HUES48 (cell line): Measurements from ENCODE around the gene DLG2.

ENCODE experiments used
- H3K27ac ChIP-seq: one replicate; pipeline ENCODE4 v1.7.0; 2013; ENCODE audit warnings: low read depth, low read length, inconsistent platforms
- H3K27me3 ChIP-seq: 2 replicates; pipeline ENCODE4 v1.6.1; 2013; ENCODE audit warnings: mild to moderate bottlenecking, low read length; ENCODE audit not compliant: control insufficient read depth, insufficient read depth
- H3K36me3 ChIP-seq: 2 replicates; pipeline ENCODE4 v1.6.1; 2013; ENCODE audit warnings: low read length; ENCODE audit not compliant: control insufficient read depth, insufficient read depth
- H3K4me1 ChIP-seq: 2 replicates; pipeline ENCODE4 v1.6.1; 2013; ENCODE audit warnings: mild to moderate bottlenecking, low read length; ENCODE audit not compliant: control insufficient read depth, insufficient read depth
- H3K4me3 ChIP-seq: 2 replicates; pipeline ENCODE4 v1.5.1; 2013; ENCODE audit warnings: mild to moderate bottlenecking, low read depth, low read length
- H3K9ac ChIP-seq: 2 replicates; pipeline ENCODE4 v1.6.1; 2013; ENCODE audit warnings: mild to moderate bottlenecking, low read depth, low read length, moderate library complexity
- H3K9me3 ChIP-seq: 2 replicates; pipeline ENCODE4 v1.6.1; 2013; ENCODE audit warnings: low read length; ENCODE audit not compliant: control insufficient read depth, insufficient read depth

The DLG2 gene

DNA sequence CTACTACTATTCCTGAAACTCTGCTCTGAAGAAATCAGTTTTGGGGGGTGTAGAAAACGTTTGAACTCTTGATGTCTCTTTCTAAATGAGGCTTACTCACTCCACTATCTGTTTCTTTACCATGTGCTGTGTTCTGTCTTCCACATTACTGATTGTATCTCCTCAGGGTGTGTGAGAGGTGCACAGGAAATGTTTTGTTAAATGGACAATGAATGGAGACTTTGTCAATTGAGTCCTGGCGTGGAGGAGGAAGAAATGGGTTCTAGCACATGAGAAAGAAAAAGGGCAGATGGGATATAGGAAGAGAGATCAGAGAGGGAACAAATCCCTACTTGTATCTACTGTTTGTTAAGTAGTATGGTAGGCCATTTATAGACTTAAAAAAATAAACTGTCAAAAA lies 1763.9 kb downstream of the DLG2 start:
- Histone ChIP-seq H3K9me3 (0 out of 2 replicates have a peak, but pooled peaks cover 4% of the 10 kb centered on the region), H3K4me1 (no peaks in the 10 kb centered on the region), H3K27me3 (no peaks in the 10 kb centered on the region), H3K36me3 (no peaks in the 10 kb centered on the region), H3K9ac (no peak overlapping the region), H3K4me3 (no peak overlapping the region), H3K27ac (no peak overlapping the region)

DNA sequence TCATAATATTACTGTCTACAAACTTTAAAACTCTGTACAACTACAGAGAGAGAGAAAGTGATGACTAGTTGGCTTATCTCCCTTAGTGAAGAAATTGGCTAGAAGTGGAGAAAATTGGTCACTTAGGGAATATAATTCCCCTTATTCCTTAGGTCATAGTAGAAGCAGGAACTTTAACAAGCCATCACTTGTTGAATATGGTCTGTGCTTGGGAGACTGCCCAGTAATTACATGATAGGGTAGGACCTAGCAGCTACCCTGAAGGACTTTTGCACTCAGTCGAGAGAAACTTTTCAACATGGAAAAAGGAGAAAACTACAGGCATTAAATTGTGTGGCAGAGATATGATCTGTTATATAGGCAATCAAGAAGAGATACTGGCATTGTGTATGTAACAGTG lies 1764.5 kb downstream of the DLG2 start:
- H3K9me3 ChIP-seq, result 0 out of 2 replicates have a peak, but pooled peaks cover 4% of the 10 kb centered on the region
- no peaks in the 10 kb centered on the region for H3K27me3 ChIP-seq
- no peaks in the 10 kb centered on the region for H3K36me3 ChIP-seq
- H3K27ac ChIP-seq, result no peak overlapping the region
- H3K4me1 ChIP-seq, result no peaks in the 10 kb centered on the region
- H3K4me3 ChIP-seq, result no peak overlapping the region
- no peak overlapping the region for H3K9ac ChIP-seq

DNA sequence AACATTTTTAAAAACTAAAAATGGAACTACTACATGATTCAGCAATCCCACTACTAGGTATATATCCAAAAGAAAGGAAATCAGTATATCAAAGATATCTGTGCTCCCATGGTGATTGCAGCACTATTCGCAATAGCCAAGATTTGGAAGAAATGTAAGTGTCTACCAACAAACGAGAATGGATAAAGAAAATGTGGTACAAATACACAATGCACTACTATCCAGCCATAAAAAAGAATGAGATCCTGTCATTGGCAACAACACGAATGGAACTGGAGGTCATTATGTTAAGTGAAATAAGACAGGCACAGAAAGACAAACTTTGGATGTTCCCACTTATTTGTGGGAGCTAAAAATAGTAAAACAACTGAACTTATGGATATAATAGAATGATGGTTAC lies 1765.1 kb downstream of the DLG2 start:
- Histone ChIP-seq H3K27ac (no peak overlapping the region), H3K4me1 (no peaks in the 10 kb centered on the region), H3K4me3 (no peak overlapping the region), H3K27me3 (no peaks in the 10 kb centered on the region), H3K36me3 (no peaks in the 10 kb centered on the region), H3K9me3 (0 out of 2 replicates have a peak, but pooled peaks cover 4% of the 10 kb centered on the region), H3K9ac (no peak overlapping the region)

DNA sequence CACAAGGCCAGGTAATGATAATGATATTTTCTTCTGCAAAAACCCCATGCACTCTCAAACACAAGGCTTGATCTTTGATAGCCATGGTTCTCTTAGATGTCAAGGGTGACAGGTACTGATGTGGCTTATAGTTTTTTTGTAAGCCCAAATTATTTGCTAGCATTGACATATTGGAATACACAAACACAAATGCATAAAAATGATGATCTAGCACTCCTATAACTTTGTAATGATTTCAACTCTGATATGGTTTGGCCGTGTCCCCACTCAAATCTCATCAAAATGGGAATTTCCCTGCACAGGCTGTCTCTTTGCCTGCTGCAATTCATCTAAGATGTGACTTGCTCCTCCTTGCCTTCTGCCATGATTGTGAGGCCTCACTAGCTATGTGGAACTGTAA lies 1768.5 kb downstream of the DLG2 start:
- Histone ChIP-seq H3K4me3 (no peak overlapping the region), H3K36me3 (no peaks in the 10 kb centered on the region), H3K27ac (no peak overlapping the region), H3K9ac (no peak overlapping the region), H3K27me3 (no peaks in the 10 kb centered on the region), H3K9me3 (0 out of 2 replicates have a peak, but pooled peaks cover 4% of the 10 kb centered on the region), H3K4me1 (no peaks in the 10 kb centered on the region)

DNA sequence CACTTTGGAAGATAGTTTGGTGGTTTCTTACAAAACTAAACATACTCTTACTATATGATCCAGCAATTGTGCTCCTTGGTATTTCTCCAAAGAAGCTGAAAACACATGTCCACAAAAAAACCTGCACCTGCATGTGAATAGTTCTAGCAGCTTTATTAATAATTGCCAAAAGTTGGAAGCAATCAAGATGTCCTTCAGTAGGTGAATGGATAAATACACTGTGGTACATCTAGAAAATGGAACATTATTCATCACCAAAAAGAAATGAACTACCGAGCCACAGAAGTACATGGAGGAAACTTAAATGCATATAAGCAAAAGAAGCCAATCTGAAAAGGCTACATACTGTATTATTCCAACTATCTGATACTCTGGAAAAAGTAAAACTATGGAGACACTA lies 1771.9 kb downstream of the DLG2 start:
- no peaks in the 10 kb centered on the region for H3K27me3 ChIP-seq
- no peaks in the 10 kb centered on the region for H3K36me3 ChIP-seq
- 0 out of 2 replicates have a peak, but pooled peaks cover 4% of the 10 kb centered on the region for H3K9me3 ChIP-seq
- H3K27ac ChIP-seq, result no peak overlapping the region
- H3K9ac ChIP-seq, result no peak overlapping the region
- H3K4me3 ChIP-seq, result no peak overlapping the region
- no peaks in the 10 kb centered on the region for H3K4me1 ChIP-seq

DNA sequence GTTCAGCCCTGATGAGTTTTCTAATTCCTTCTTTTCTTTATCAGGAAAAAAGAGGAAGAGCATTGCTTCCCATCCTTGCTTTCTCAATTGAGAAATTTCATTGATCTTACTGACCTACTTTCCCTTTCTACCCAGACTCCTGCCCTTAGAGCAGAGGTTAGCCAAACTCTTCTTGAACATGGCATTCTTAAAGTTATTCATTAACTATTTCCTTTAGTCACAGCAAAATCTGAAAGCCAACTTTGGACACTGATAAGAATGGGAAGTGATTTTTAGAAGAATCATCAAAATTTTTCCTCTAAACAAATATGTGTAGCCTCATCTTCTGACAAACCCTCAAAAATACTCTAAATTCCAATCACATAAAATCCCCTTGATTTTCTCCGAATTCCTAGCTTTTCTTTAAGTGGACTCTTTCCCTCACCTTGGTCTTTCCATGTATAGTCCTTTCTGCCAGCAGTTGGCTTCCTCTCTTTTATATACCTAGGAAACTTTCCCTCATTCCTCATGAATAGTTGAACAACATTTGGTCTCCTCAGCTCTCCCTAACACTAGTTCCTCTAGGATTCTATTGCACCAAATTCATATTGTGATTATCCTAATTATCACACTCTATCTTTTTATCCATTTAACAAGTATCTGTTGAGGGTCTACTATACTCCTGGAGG lies 1774.2 kb downstream of the DLG2 start:
- H3K9ac ChIP-seq, result no peak overlapping the region
- H3K36me3 ChIP-seq, result no peaks in the 10 kb centered on the region
- no peak overlapping the region for H3K4me3 ChIP-seq
- no peak overlapping the region for H3K27ac ChIP-seq
- no peaks in the 10 kb centered on the region for H3K4me1 ChIP-seq
- no peaks in the 10 kb centered on the region for H3K9me3 ChIP-seq
- no peaks in the 10 kb centered on the region for H3K27me3 ChIP-seq

DNA sequence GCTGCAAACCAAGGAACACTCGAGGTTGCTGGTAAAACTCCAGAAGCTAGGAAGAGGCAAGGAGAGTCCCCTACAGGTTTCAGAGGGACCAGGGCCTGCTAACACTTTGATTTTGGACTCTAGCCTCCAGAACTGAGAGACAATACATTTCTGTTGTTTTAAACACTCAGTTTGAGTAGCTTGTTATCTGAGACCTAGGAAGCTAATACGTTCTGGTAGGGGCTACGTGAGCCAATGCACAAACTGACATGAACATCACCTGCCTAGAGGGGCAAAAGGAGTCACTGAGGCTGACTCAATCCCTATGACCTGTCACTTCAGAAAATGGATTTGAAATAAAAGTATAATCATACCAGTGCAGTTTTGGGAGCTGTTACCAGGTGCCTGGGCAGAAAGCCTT lies 1775.1 kb downstream of the DLG2 start:
- Histone ChIP-seq H3K4me1 (no peaks in the 10 kb centered on the region), H3K9me3 (no peaks in the 10 kb centered on the region), H3K27ac (no peak overlapping the region)

DNA sequence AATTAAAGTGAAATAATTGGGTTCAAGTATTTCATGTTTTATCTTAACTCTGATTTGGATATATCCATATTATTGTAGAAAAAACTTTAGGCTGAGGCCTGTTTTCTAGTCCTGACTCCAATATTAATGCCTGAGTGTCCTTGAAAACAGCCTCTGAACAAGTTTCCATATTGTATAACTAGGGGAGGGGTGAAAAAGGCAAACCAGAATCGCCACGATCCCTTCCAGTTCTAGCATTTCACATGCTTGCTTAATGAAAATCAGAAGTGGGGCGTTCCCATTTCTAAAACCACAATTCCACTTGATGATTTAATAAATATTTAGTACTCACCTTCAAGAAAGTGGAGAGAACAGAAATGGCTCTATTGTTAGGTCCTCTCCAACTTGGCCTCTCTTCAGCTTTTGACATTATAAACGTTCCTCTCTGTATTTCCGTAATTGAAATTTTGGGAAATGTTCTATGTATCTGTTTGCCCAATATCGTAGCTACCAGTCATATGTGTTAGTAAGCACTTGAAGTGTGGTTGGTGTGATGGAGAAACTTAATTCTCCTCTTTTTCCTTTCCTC lies 1779.6 kb downstream of the DLG2 start:
- H3K4me1 ChIP-seq, result no peaks in the 10 kb centered on the region
- H3K27me3 ChIP-seq, result no peaks in the 10 kb centered on the region
- H3K9me3 ChIP-seq, result no peaks in the 10 kb centered on the region
- no peaks in the 10 kb centered on the region for H3K36me3 ChIP-seq
- no peak overlapping the region for H3K9ac ChIP-seq
- no peak overlapping the region for H3K27ac ChIP-seq
- no peak overlapping the region for H3K4me3 ChIP-seq

More for the DNA sequence above, 1775.1 kb downstream of the DLG2 start:
- Histone ChIP-seq H3K9ac (no peak overlapping the region), H3K36me3 (no peaks in the 10 kb centered on the region), H3K4me3 (no peak overlapping the region), H3K27me3 (no peaks in the 10 kb centered on the region)

DNA sequence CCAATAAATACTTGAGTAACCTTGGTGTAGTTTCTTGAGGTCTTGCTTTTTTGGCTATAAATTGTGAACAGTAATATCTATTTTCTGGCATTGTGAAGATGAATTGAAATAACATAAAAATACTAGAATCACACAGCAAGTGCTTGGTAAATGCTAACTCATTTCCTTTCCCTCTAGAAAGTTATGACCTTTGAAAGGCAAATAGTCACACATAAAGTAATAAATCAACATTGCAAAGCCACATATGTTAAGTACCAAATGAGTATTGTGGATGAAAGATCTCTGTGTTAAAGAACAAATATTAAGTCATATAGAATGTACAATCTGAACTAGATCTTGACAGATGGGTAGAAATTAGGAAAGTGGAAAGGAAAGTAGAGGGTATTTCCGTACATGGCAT lies 1781.3 kb downstream of the DLG2 start:
- Histone ChIP-seq H3K27me3 (no peaks in the 10 kb centered on the region), H3K9me3 (no peaks in the 10 kb centered on the region), H3K27ac (no peak overlapping the region), H3K4me3 (no peak overlapping the region), H3K36me3 (no peaks in the 10 kb centered on the region), H3K4me1 (no peaks in the 10 kb centered on the region), H3K9ac (no peak overlapping the region)

DNA sequence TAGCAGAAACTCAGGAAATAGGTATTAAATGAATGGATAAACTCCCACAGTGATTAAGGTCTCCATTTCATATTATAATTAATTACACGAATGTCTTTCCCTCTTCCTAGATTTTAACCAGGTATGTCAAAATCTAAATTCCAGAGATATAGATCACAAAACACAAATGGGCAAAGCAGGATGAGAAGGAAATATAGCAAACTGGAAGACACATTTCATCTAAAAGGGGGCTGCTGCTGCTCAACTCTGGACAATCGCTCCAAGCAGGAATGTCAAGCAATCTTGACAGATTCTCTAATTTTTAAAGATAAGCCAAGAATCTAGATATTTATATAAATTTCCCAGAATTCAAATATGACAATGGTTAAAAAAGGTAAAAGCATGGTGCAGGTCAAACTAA lies 1786.8 kb downstream of the DLG2 start:
- no peaks in the 10 kb centered on the region for H3K27me3 ChIP-seq
- H3K9ac ChIP-seq, result no peak overlapping the region
- no peaks in the 10 kb centered on the region for H3K4me1 ChIP-seq
- no peaks in the 10 kb centered on the region for H3K36me3 ChIP-seq
- no peaks in the 10 kb centered on the region for H3K9me3 ChIP-seq
- H3K4me3 ChIP-seq, result no peak overlapping the region
- H3K27ac ChIP-seq, result no peak overlapping the region

DNA sequence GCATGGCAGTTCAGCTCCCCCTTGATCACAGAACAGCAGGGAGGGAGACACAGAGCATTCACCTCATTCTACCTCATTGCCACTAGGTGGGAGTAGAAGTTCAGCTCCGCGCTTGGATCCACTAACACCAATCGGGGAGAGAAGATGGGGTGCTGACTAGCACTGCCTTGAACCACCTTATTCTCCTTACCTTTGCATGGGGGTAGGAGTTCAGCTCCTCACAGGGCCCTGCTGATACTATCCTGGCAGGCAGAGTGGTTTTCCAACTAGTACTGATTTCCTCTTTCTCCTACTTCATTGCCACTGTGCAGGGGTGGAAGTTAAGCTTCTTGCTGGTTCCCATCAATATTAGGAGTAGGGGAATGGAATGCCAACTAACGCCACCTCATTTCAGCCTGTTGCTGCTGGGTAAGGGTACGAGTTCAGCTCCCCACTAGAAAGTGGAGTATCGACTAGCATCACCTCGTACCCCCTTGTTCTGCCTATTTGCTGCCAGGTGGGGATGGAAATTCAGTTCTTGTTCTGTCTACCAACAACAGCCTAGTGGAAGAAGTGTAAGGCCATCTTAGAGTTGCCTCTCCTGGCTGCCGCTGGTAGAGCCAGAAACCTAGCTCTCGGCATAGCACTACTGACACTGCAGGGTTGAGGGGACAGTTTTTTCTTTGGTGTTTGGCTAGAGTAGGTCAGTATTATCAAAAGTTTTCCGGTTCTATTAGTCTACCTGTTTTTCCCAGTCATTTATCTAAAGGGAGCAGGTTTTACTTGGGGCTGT lies 1790.1 kb downstream of the DLG2 start:
- Histone ChIP-seq H3K36me3 (no peaks in the 10 kb centered on the region), H3K27me3 (no peaks in the 10 kb centered on the region), H3K27ac (no peak overlapping the region), H3K4me1 (no peaks in the 10 kb centered on the region), H3K9me3 (no peaks in the 10 kb centered on the region), H3K9ac (no peak overlapping the region), H3K4me3 (no peak overlapping the region)
